Endothelial cell of umbilical vein (primary cell): ENCODE measurements around the gene MAST4. TPM values are rescaled to one million over a fixed set of nuclear protein-coding genes. Genes with fewer than 3 reads are reported as not detected.

ENCODE experiments used
- BruUV-seq: library from RNA; stranded (reverse); fragments of 400-500 nt; replicated peaks from 2 replicates; lab custom pipeline; 2021; lab: Mats Ljungman, UMichigan
- CTCF ChIA-PET: fragments of 300-600, 350-600 bp; sonication (Branson Sonifier 250); formaldehyde crosslinking; loops from one replicate; lab custom pipeline; 2021; ENCODE audit warnings: antibody characterized with exemption, inconsistent platforms; lab: Charles Lee
- POLR2A ChIA-PET: fragments of 300-600, 350-600 bp; sonication (Branson Sonifier 250); formaldehyde crosslinking; loops from one replicate; lab custom pipeline; 2021; ENCODE audit warnings: antibody characterized with exemption, inconsistent platforms; lab: Charles Lee
- DNase-seq: peaks from one replicate; pipeline ENCODE4 v3.0.0-alpha.2; 2011; ENCODE audit warnings: low read depth, low spot score
- FAIRE-seq: peaks from 2 replicates; lab custom pipeline; 2011; peaks lifted over from hg19 to GRCh38; lab: Jason Lieb, UNC
- H2AFZ ChIP-seq: 2 replicates; pipeline ENCODE4 v1.6.0; 2012; ENCODE audit warnings: low read depth, low read length, control low read depth, inconsistent platforms
- H3K27ac ChIP-seq: 2 replicates; pipeline ENCODE4 v1.5.1; 2011; ENCODE audit warnings: low read depth, mild to moderate bottlenecking, control low read depth, low read length, moderate library complexity; ENCODE audit not compliant: insufficient read depth
- H3K27me3 ChIP-seq, 2 experiments: 2 replicates each; pipeline versions ENCODE4 v1.6.0 to v1.6.1; 2011; ENCODE audit warnings: low read length in 2 of 2, mixed read lengths in 1 of 2; ENCODE audit not compliant: control insufficient read depth in 2 of 2, insufficient read depth in 2 of 2
- H3K36me3 ChIP-seq, 2 experiments: 2 replicates in 1 of 2; 3 replicates in 1 of 2; pipeline ENCODE4 v1.5.1; 2011; ENCODE audit warnings: low read length in 2 of 2, mild to moderate bottlenecking in 1 of 2, moderate library complexity in 1 of 2; ENCODE audit not compliant: control insufficient read depth in 2 of 2, insufficient read depth in 2 of 2; ENCODE audit errors: extremely low read depth in 1 of 2
- H3K4me1 ChIP-seq: 3 replicates; pipeline ENCODE4 v1.5.1; 2011; ENCODE audit warnings: mild to moderate bottlenecking, low read length; ENCODE audit not compliant: control insufficient read depth, insufficient read depth; ENCODE audit errors: extremely low read depth
- H3K4me2 ChIP-seq: 2 replicates; pipeline ENCODE4 v1.6.1; 2011; ENCODE audit warnings: low read length, control low read depth, mixed read lengths; ENCODE audit not compliant: insufficient read depth
- H3K4me3 ChIP-seq, 3 experiments: fragments of 200-600 bp in 1 of 3; sonication (generic), shearing (Covaris generic) in 1 of 3; replicated peaks in 1 of 3; 2 replicates each; pipeline ENCODE4 v1.5.1; 2011 to 2016; ENCODE audit warnings: control low read depth in 3 of 3, low read length in 3 of 3, mild to moderate bottlenecking in 2 of 3, inconsistent platforms in 1 of 3, low read depth in 1 of 3, moderate library complexity in 1 of 3; ENCODE audit not compliant: insufficient read depth in 1 of 3
- H3K79me2 ChIP-seq: 2 replicates; pipeline ENCODE4 v1.6.0; 2012; ENCODE audit warnings: low read length, inconsistent platforms; ENCODE audit not compliant: control insufficient read depth, insufficient read depth
- H3K9ac ChIP-seq: replicated peaks from 2 replicates; pipeline ENCODE3; 2011; ENCODE audit warnings: low read length, control low read depth; ENCODE audit not compliant: insufficient read depth; ENCODE audit errors: extremely low read depth
- H3K9me1 ChIP-seq: replicated peaks from 3 replicates; pipeline ENCODE4 v1.6.0; 2011; ENCODE audit warnings: mild to moderate bottlenecking, low read length; ENCODE audit not compliant: control insufficient read depth, insufficient read depth; ENCODE audit errors: extremely low read depth
- H3K9me3 ChIP-seq: replicated peaks from 2 replicates; pipeline ENCODE4 v1.5.1; 2012; ENCODE audit warnings: low read length, inconsistent platforms; ENCODE audit not compliant: control insufficient read depth, insufficient read depth
- H4K20me1 ChIP-seq: replicated peaks from 2 replicates; pipeline ENCODE3; 2011; ENCODE audit warnings: mild to moderate bottlenecking, low read length; ENCODE audit not compliant: control insufficient read depth, insufficient read depth; ENCODE audit errors: extremely low read depth
- EZH2 ChIP-seq: IDR thresholded peaks from 2 replicates; pipeline ENCODE4 v1.6.1; 2012; ENCODE audit warnings: borderline replicate concordance, low read depth, mild to moderate bottlenecking, moderate library complexity, low read length, inconsistent platforms; ENCODE audit not compliant: severe bottlenecking
- FOS ChIP-seq: IDR thresholded peaks from 2 replicates; pipeline ENCODE4 v1.6.1; 2011; ENCODE audit warnings: mild to moderate bottlenecking, low read length, moderate library complexity, borderline replicate concordance; ENCODE audit not compliant: insufficient read depth
- GATA2 ChIP-seq: IDR thresholded peaks from 2 replicates; pipeline ENCODE4 v1.7.0; 2011; ENCODE audit warnings: low read depth, mild to moderate bottlenecking, moderate library complexity, mixed read lengths, low read length; ENCODE audit not compliant: insufficient read length, insufficient read depth
- JUN ChIP-seq: IDR thresholded peaks from 2 replicates; pipeline ENCODE4 v1.6.1; 2011; ENCODE audit warnings: borderline replicate concordance, low read depth; ENCODE audit not compliant: insufficient read length, insufficient read depth
- MYC ChIP-seq: IDR thresholded peaks from one replicate; pipeline ENCODE4 v1.6.1; 2011; ENCODE audit warnings: mild to moderate bottlenecking, low read depth, low read length
- POLR2A ChIP-seq: IDR thresholded peaks from 2 replicates; pipeline ENCODE4 v1.6.1; 2012; ENCODE audit warnings: low read depth, mild to moderate bottlenecking, control low read depth, low read length
- POLR2AphosphoS5 ChIP-seq: IDR thresholded peaks from 2 replicates; pipeline ENCODE4 v1.6.1; 2012; ENCODE audit warnings: low read depth, mild to moderate bottlenecking, control low read depth, low read length, moderate library complexity; ENCODE audit not compliant: insufficient read depth
- dilution Hi-C: fragments of 300-500 bp; cut with MboI; formaldehyde crosslinking; loops from one replicate; pipeline ENCODE4 v1.15.0; 2019; ENCODE audit warnings: low sequenced_read_pairs; ENCODE audit not compliant: extremely low pct_ligation_motif_present
- intact Hi-C: fragments of 100-400 bp; cut with micrococcal nuclease; formaldehyde crosslinking; loops from one replicate; pipeline ENCODE4 v1.10.0; 2022
- polyA plus RNA-seq, 4 experiments: library from polyadenylated mRNA; depleted of rRNA in 3 of 4; stranded (reverse) in 3 of 4; unstranded in 1 of 4; fragments of >200 nt; gene quantifications; 2 replicates each; pipeline versions ENCODE4 v1.2.1 to v1.2.3, GENCODE V29; 2011 to 2012; ENCODE audit warnings: missing spikeins in 1 of 4
- total RNA-seq: library from RNA; stranded (reverse); gene quantifications from 2 replicates; pipeline ENCODE4 v1.2.3, GENCODE V29; 2021
- TF ChIP-seq, protein P1 (sequence below): IDR thresholded peaks from 2 replicates; pipeline ENCODE4 v1.6.1; 2011; ENCODE audit not compliant: insufficient read depth, insufficient read length
- TF ChIP-seq, protein P2 (sequence below), 2 donors: IDR thresholded peaks; 1 replicate in 1 of 2; 2 replicates in 1 of 2; pipeline ENCODE4 v1.5.1; 2011; ENCODE audit warnings: low read length in 2 of 2, mild to moderate bottlenecking in 2 of 2, moderate library complexity in 2 of 2, control low read depth in 1 of 2, inconsistent platforms in 1 of 2, low read depth in 1 of 2; ENCODE audit not compliant: insufficient read depth in 1 of 2; ENCODE audit errors: extremely low read depth in 1 of 2

Gene MAST4
- total and polyA plus RNA-seq, 2 donors (not counting 3 experiments of a cell fraction or from before 2014, with no cell fraction given) = 40.2 to 116 TPM

DNA sequence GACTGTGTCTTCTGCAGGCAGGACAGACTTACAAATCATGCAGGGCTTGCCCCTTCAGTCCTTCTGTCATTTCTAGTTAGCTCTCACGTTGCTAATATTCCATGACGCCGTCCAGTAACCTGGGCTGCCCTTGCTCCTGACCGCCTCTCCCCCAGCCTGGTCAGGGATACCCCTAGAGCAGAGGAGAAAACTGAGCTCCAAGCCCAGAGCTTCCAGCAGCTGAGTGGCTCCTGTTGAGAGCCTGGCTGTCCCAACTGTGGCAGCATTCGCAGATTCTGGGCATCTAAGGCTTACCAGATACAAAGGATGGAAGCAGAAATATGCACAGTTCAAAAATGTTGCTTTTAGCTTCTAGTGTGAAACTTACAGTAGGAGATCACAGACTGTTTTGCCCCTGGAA is 415.2 kb downstream of the MAST4 start:
- peaks cover 70% of the 10 kb centered on the region for H3K79me2 ChIP-seq
- POLR2A ChIA-PET = no interaction called here
- peak overlapping the region in 1 of 3 experiments; percentile 1 for H3K4me3 ChIP-seq
- H3K4me2 ChIP-seq = peak overlapping the region; percentile 62
- H3K36me3 ChIP-seq = no peaks in the 10 kb centered on the region
- peaks cover 88% of the 10 kb centered on the region for H3K4me1 ChIP-seq
- no TSS peak for BruUV-seq
- no peak for DNase-seq
- no peaks in the 10 kb centered on the region for H3K9me1 ChIP-seq
- TF ChIP-seq, protein P1, sequence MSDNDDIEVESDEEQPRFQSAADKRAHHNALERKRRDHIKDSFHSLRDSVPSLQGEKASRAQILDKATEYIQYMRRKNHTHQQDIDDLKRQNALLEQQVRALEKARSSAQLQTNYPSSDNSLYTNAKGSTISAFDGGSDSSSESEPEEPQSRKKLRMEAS = no peak
- TF ChIP-seq POLR2A (no peak), FOS (no peak), MYC (no peak), EZH2 (no peak), JUN (no peak), GATA2 (no peak), POLR2AphosphoS5 (no peak)
- TF ChIP-seq, protein P2, sequence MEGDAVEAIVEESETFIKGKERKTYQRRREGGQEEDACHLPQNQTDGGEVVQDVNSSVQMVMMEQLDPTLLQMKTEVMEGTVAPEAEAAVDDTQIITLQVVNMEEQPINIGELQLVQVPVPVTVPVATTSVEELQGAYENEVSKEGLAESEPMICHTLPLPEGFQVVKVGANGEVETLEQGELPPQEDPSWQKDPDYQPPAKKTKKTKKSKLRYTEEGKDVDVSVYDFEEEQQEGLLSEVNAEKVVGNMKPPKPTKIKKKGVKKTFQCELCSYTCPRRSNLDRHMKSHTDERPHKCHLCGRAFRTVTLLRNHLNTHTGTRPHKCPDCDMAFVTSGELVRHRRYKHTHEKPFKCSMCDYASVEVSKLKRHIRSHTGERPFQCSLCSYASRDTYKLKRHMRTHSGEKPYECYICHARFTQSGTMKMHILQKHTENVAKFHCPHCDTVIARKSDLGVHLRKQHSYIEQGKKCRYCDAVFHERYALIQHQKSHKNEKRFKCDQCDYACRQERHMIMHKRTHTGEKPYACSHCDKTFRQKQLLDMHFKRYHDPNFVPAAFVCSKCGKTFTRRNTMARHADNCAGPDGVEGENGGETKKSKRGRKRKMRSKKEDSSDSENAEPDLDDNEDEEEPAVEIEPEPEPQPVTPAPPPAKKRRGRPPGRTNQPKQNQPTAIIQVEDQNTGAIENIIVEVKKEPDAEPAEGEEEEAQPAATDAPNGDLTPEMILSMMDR (IDR thresholded peaks at IDR 0.05; ENCODE audit: extremely low read depth in 1 of 2, insufficient read depth in 1 of 2, low read depth in 1 of 2, low read length in 2 of 2) = no peak
- H3K27ac ChIP-seq = peak overlapping the region; percentile 96
- dilution Hi-C loops = no loop called here
- H4K20me1 ChIP-seq = no peaks in the 10 kb centered on the region
- CTCF ChIA-PET = interaction anchor here (1.2 to 2.3 kb wide), 2 partner anchors 19 to 52 kb away, joined by 3 to 5 read pairs; no protein-coding TSS in a partner anchor
- no peak for FAIRE-seq
- H3K9ac ChIP-seq = peak overlapping the region; percentile 82
- H3K27me3 ChIP-seq = no peaks in the 10 kb centered on the region
- H3K9me3 ChIP-seq = no peaks in the 10 kb centered on the region
- intact Hi-C loops = loop anchor here (1.0 kb wide), 1 partner anchor 48 kb away; no protein-coding TSS in a partner anchor
- no peak overlapping the region for H2AFZ ChIP-seq
